Measurements from ENCODE around the gene RWDD4. TPM values are rescaled to one million over a fixed set of nuclear protein-coding genes. Genes with fewer than 3 reads are reported as not detected.

RWDD4 gene
- total and polyA plus RNA-seq, 9 donors, result 26.1 to 32.1 (median 30.2) TPM

- DNase-seq, result peak; percentile 80
- Histone ChIP-seq H3K36me3 (ENCODE audit: control insufficient read depth, insufficient read depth, low read length) (peaks cover 15% of the 10 kb centered on the region), H3K9me3 (replicated peaks; ENCODE audit: control insufficient read depth, low read depth, low read length) (no peaks in the 10 kb centered on the region), H3K27me3 (ENCODE audit: control insufficient read depth, insufficient read depth, low read length) (no peaks in the 10 kb centered on the region), H3K4me3 (ENCODE audit: low read length) (no peak overlapping the region), H3K27ac (ENCODE audit: low read length) (no peak overlapping the region), H3K4me1 (ENCODE audit: control insufficient read depth, insufficient read depth, low read length) (no peaks in the 10 kb centered on the region)
- WGBS (ENCODE audit: insufficient coverage), result no CpG with 5 or more reads among the region's 4 CpGs
Observed at GRCh38 chr4:183675625-183676024, 16.6 kb upstream of the RWDD4 start.

- H3K4me1 ChIP-seq (ENCODE audit: control insufficient read depth, insufficient read depth, low read length), result no peaks in the 10 kb centered on the region
- H3K4me3 ChIP-seq (ENCODE audit: low read length), result no peak overlapping the region
- no peaks in the 10 kb centered on the region for H3K27me3 ChIP-seq (ENCODE audit: control insufficient read depth, insufficient read depth, low read length)
- no peaks in the 10 kb centered on the region for H3K9me3 ChIP-seq (replicated peaks; ENCODE audit: control insufficient read depth, low read depth, low read length)
- no peak overlapping the region for H3K27ac ChIP-seq (ENCODE audit: low read length)
- 100% methylated on average over 1 of the region's 3 CpGs for WGBS (ENCODE audit: insufficient coverage)
- DNase-seq, result no peak
- H3K36me3 ChIP-seq (ENCODE audit: control insufficient read depth, insufficient read depth, low read length), result peaks cover 22% of the 10 kb centered on the region
Observed at GRCh38 chr4:183674153-183674552, 15.2 kb upstream of the RWDD4 start.

- no peak for DNase-seq
- no peaks in the 10 kb centered on the region for H3K9me3 ChIP-seq (replicated peaks; ENCODE audit: control insufficient read depth, low read depth, low read length)
- H3K4me1 ChIP-seq (ENCODE audit: control insufficient read depth, insufficient read depth, low read length), result no peaks in the 10 kb centered on the region
- peaks cover 19% of the 10 kb centered on the region for H3K36me3 ChIP-seq (ENCODE audit: control insufficient read depth, insufficient read depth, low read length)
- H3K27me3 ChIP-seq (ENCODE audit: control insufficient read depth, insufficient read depth, low read length), result no peaks in the 10 kb centered on the region
- H3K4me3 ChIP-seq (ENCODE audit: low read length), result no peak overlapping the region
- 93% methylated on average over 5 of the region's 12 CpGs for WGBS (ENCODE audit: insufficient coverage)
- H3K27ac ChIP-seq (ENCODE audit: low read length), result no peak overlapping the region
Observed at GRCh38 chr4:183670960-183671555, 12.1 kb upstream of the RWDD4 start.

- Histone ChIP-seq H3K9me3 (replicated peaks; ENCODE audit: control insufficient read depth, low read depth, low read length) (no peaks in the 10 kb centered on the region), H3K4me1 (ENCODE audit: control insufficient read depth, insufficient read depth, low read length) (no peaks in the 10 kb centered on the region), H3K27ac (ENCODE audit: low read length) (no peak overlapping the region), H3K36me3 (ENCODE audit: control insufficient read depth, insufficient read depth, low read length) (peaks cover 24% of the 10 kb centered on the region), H3K27me3 (ENCODE audit: control insufficient read depth, insufficient read depth, low read length) (no peaks in the 10 kb centered on the region), H3K4me3 (ENCODE audit: low read length) (no peak overlapping the region)
- whole genome bisulfite sequencing (ENCODE audit: insufficient coverage), result no CpG with 5 or more reads among the region's 3 CpGs
- no peak for DNase-seq
Observed at GRCh38 chr4:183670251-183670650, 11.3 kb upstream of the RWDD4 start.

- peaks cover 24% of the 10 kb centered on the region for H3K36me3 ChIP-seq (ENCODE audit: control insufficient read depth, insufficient read depth, low read length)
- no peaks in the 10 kb centered on the region for H3K27me3 ChIP-seq (ENCODE audit: control insufficient read depth, insufficient read depth, low read length)
- H3K27ac ChIP-seq (ENCODE audit: low read length), result no peak overlapping the region
- H3K9me3 ChIP-seq (replicated peaks; ENCODE audit: control insufficient read depth, low read depth, low read length), result no peaks in the 10 kb centered on the region
- H3K4me3 ChIP-seq (ENCODE audit: low read length), result no peak overlapping the region
- H3K4me1 ChIP-seq (ENCODE audit: control insufficient read depth, insufficient read depth, low read length), result no peaks in the 10 kb centered on the region
- no peak for DNase-seq
- WGBS (ENCODE audit: insufficient coverage), result 100% methylated on average over 1 of the region's 1 CpG
Observed at GRCh38 chr4:183666088-183666487, 7.1 kb upstream of the RWDD4 start.

GRCh38 chr4:183659872-183660242, 872 bp upstream of the RWDD4 start:
- DNase-seq, result no peak
- no peaks in the 10 kb centered on the region for H3K9me3 ChIP-seq (replicated peaks; ENCODE audit: control insufficient read depth, low read depth, low read length)
- peaks cover 5% of the 10 kb centered on the region for H3K36me3 ChIP-seq (ENCODE audit: control insufficient read depth, insufficient read depth, low read length)
- no peaks in the 10 kb centered on the region for H3K27me3 ChIP-seq (ENCODE audit: control insufficient read depth, insufficient read depth, low read length)
- H3K4me1 ChIP-seq (ENCODE audit: control insufficient read depth, insufficient read depth, low read length), result peaks cover 7% of the 10 kb centered on the region
- H3K27ac ChIP-seq (ENCODE audit: low read length), result peak overlapping the region; percentile 96
- 0% methylated on average over 2 of the region's 10 CpGs for WGBS (ENCODE audit: insufficient coverage)
- peak overlapping the region; percentile 87 for H3K4me3 ChIP-seq (ENCODE audit: low read length)

- H3K36me3 ChIP-seq (ENCODE audit: control insufficient read depth, insufficient read depth, low read length), result peaks cover 12% of the 10 kb centered on the region
- whole genome bisulfite sequencing (ENCODE audit: insufficient coverage), result under 1% methylated on average over 19 of the region's 39 CpGs
- peak overlapping the region; percentile 49 for H3K27ac ChIP-seq (ENCODE audit: low read length)
- H3K9me3 ChIP-seq (replicated peaks; ENCODE audit: control insufficient read depth, low read depth, low read length), result no peaks in the 10 kb centered on the region
- H3K27me3 ChIP-seq (ENCODE audit: control insufficient read depth, insufficient read depth, low read length), result no peaks in the 10 kb centered on the region
- DNase-seq, result peak; percentile 40
- H3K4me1 ChIP-seq (ENCODE audit: control insufficient read depth, insufficient read depth, low read length), result peaks cover 7% of the 10 kb centered on the region
- H3K4me3 ChIP-seq (ENCODE audit: low read length), result peak overlapping the region; percentile 79
Observed at GRCh38 chr4:183658362-183659028, 490 bp downstream of the RWDD4 start.

GRCh38 chr4:183657564-183657963, 1.4 kb downstream of the RWDD4 start:
- Histone ChIP-seq H3K4me1 (ENCODE audit: control insufficient read depth, insufficient read depth, low read length) (peaks cover 7% of the 10 kb centered on the region), H3K4me3 (ENCODE audit: low read length) (no peak overlapping the region), H3K27me3 (ENCODE audit: control insufficient read depth, insufficient read depth, low read length) (no peaks in the 10 kb centered on the region), H3K9me3 (replicated peaks; ENCODE audit: control insufficient read depth, low read depth, low read length) (no peaks in the 10 kb centered on the region), H3K36me3 (ENCODE audit: control insufficient read depth, insufficient read depth, low read length) (peaks cover 12% of the 10 kb centered on the region), H3K27ac (ENCODE audit: low read length) (no peak overlapping the region)
- no peak for DNase-seq
- 75% methylated on average over 2 of the region's 3 CpGs for WGBS (ENCODE audit: insufficient coverage)

GRCh38 chr4:183645326-183645725, 13.7 kb downstream of the RWDD4 start:
- Histone ChIP-seq H3K27me3 (ENCODE audit: control insufficient read depth, insufficient read depth, low read length) (no peaks in the 10 kb centered on the region), H3K4me3 (ENCODE audit: low read length) (no peak overlapping the region), H3K4me1 (ENCODE audit: control insufficient read depth, insufficient read depth, low read length) (no peaks in the 10 kb centered on the region), H3K9me3 (replicated peaks; ENCODE audit: control insufficient read depth, low read depth, low read length) (no peaks in the 10 kb centered on the region), H3K27ac (ENCODE audit: low read length) (no peak overlapping the region), H3K36me3 (ENCODE audit: control insufficient read depth, insufficient read depth, low read length) (peaks cover 22% of the 10 kb centered on the region)
- DNase-seq, result no peak
- WGBS (ENCODE audit: insufficient coverage), result no CpG with 5 or more reads among the region's 7 CpGs

- no peaks in the 10 kb centered on the region for H3K27me3 ChIP-seq (ENCODE audit: control insufficient read depth, insufficient read depth, low read length)
- no peaks in the 10 kb centered on the region for H3K9me3 ChIP-seq (replicated peaks; ENCODE audit: control insufficient read depth, low read depth, low read length)
- H3K36me3 ChIP-seq (ENCODE audit: control insufficient read depth, insufficient read depth, low read length), result peaks cover 2% of the 10 kb centered on the region
- 95% methylated on average over 2 of the region's 3 CpGs for WGBS (ENCODE audit: insufficient coverage)
- H3K4me1 ChIP-seq (ENCODE audit: control insufficient read depth, insufficient read depth, low read length), result peaks cover 4% of the 10 kb centered on the region
- H3K4me3 ChIP-seq (ENCODE audit: low read length), result no peak overlapping the region
- H3K27ac ChIP-seq (ENCODE audit: low read length), result no peak overlapping the region
- DNase-seq, result no peak
Observed at GRCh38 chr4:183639291-183639690, 19.7 kb downstream of the RWDD4 start.

Measured in muscle of leg (tissue), 11 donors.